ENCODE results near the gene KCNH8.
A peak's percentile ranks its signal among the peaks of the same experiment; 100 is the strongest.

KCNH8 gene

GRCh38 chr3:19146685-19147650, 1.3 kb upstream of the KCNH8 start:
- TF ChIP-seq CTCF (IDR thresholded peaks at IDR 0.05; ENCODE audit: low read depth, low read length, missing control alignments) = peak; percentile 55
- in situ Hi-C loops (cut with HindIII; ENCODE audit: low sequenced_read_pairs) = no loop called here
- peak; percentile 32 for DNase-seq (ENCODE audit: low read depth)
- peak overlapping the region; percentile 80 for H3K4me3 ChIP-seq (ENCODE audit: low read depth, low read length)

- in situ Hi-C loops (cut with HindIII; ENCODE audit: low sequenced_read_pairs) = no loop called here
- H3K4me3 ChIP-seq (ENCODE audit: low read depth, low read length) = peak overlapping the region; percentile 14
- no peak for TF ChIP-seq CTCF (IDR thresholded peaks at IDR 0.05; ENCODE audit: low read depth, low read length, missing control alignments)
- DNase-seq (ENCODE audit: low read depth) = no peak
These were observed 420 bp downstream of the KCNH8 start for GRCh38 chr3:19148768-19149091.

- peak; percentile 49 for DNase-seq (ENCODE audit: low read depth)
- H3K4me3 ChIP-seq (ENCODE audit: low read depth, low read length) = no peak overlapping the region
- no peak for TF ChIP-seq CTCF (IDR thresholded peaks at IDR 0.05; ENCODE audit: low read depth, low read length, missing control alignments)
- in situ Hi-C loops (cut with HindIII; ENCODE audit: low sequenced_read_pairs) = no loop called here
These were observed 1.1 kb downstream of the KCNH8 start for GRCh38 chr3:19149368-19149767.

GRCh38 chr3:19151171-19151570, 2.9 kb downstream of the KCNH8 start:
- in situ Hi-C loops (cut with HindIII; ENCODE audit: low sequenced_read_pairs) = no loop called here
- no peak overlapping the region for H3K4me3 ChIP-seq (ENCODE audit: low read depth, low read length)
- TF ChIP-seq CTCF (IDR thresholded peaks at IDR 0.05; ENCODE audit: low read depth, low read length, missing control alignments) = no peak
- DNase-seq (ENCODE audit: low read depth) = no peak

- no peak overlapping the region for H3K4me3 ChIP-seq (ENCODE audit: low read depth, low read length)
- in situ Hi-C loops (cut with HindIII; ENCODE audit: low sequenced_read_pairs) = no loop called here
- no peak for DNase-seq (ENCODE audit: low read depth)
- no peak for TF ChIP-seq CTCF (IDR thresholded peaks at IDR 0.05; ENCODE audit: low read depth, low read length, missing control alignments)
These were observed 6.5 kb downstream of the KCNH8 start for GRCh38 chr3:19154693-19155250.

- DNase-seq (ENCODE audit: low read depth) = no peak
- in situ Hi-C loops (cut with HindIII; ENCODE audit: low sequenced_read_pairs) = no loop called here
- no peak overlapping the region for H3K4me3 ChIP-seq (ENCODE audit: low read depth, low read length)
- no peak for TF ChIP-seq CTCF (IDR thresholded peaks at IDR 0.05; ENCODE audit: low read depth, low read length, missing control alignments)
These were observed 7.1 kb downstream of the KCNH8 start for GRCh38 chr3:19155375-19155774.

All from astrocyte of the cerebellum (primary cell).